Muscle of leg (tissue), 11 donors: ENCODE data around the gene SH3BGRL3. TPM values are rescaled to one million over a fixed set of nuclear protein-coding genes. Genes with fewer than 3 reads are reported as not detected.
A peak's percentile ranks its signal among the peaks of the same experiment; 100 is the strongest.

Experiments
- DNase-seq: peaks from one replicate; pipeline ENCODE4 v3.0.0; 2013
- H3K27ac ChIP-seq: one replicate; pipeline ENCODE4 v1.5.1; 2013; ENCODE audit warnings: mild to moderate bottlenecking, low read length, control low read depth
- H3K27me3 ChIP-seq: one replicate; pipeline ENCODE4 v1.6.1; 2013; ENCODE audit warnings: low read length; ENCODE audit not compliant: control insufficient read depth, insufficient read depth
- H3K36me3 ChIP-seq: one replicate; pipeline ENCODE4 v1.6.1; 2013; ENCODE audit warnings: low read length; ENCODE audit not compliant: control insufficient read depth, insufficient read depth
- H3K4me1 ChIP-seq: one replicate; pipeline ENCODE4 v1.6.1; 2013; ENCODE audit warnings: low read length; ENCODE audit not compliant: control insufficient read depth, insufficient read depth
- H3K4me3 ChIP-seq: one replicate; pipeline ENCODE4 v1.5.1; 2013; ENCODE audit warnings: low read length, control low read depth
- H3K9me3 ChIP-seq: replicated peaks from 2 replicates; pipeline ENCODE4 v1.6.1; 2013; ENCODE audit warnings: low read depth, low read length; ENCODE audit not compliant: control insufficient read depth
- WGBS: methylation state at CpG from one replicate; pipeline ENCODE4 v1.1.5; 2013; ENCODE audit warnings: missing lambda C conversion rate; ENCODE audit not compliant: insufficient coverage; 5-methylcytosine and 5-hydroxymethylcytosine counted together
- polyA plus RNA-seq, 8 donors: library from polyadenylated mRNA; unstranded; fragments of 120-200 nt; gene quantifications; one replicate each; pipeline versions ENCODE4 v1.2.1 to v1.2.3, GENCODE V29; 2013; ENCODE audit warnings: inconsistent platforms in 1 of 8, low replicate concordance in 1 of 8; ENCODE audit not compliant: insufficient read length in 8 of 8, insufficient read depth in 1 of 8
- total RNA-seq: library from RNA; stranded (reverse); fragments of 120-200 nt; gene quantifications from one replicate; pipeline ENCODE4 v1.2.4, GENCODE V29; 2013

The SH3BGRL3 gene
- total and polyA plus RNA-seq, 9 donors, result 12.2 to 85.2 (median 60.7) TPM

- peak; percentile 29 for DNase-seq
- H3K36me3 ChIP-seq, result peaks cover 43% of the 10 kb centered on the region
- H3K4me3 ChIP-seq, result no peak overlapping the region
- no peaks in the 10 kb centered on the region for H3K27me3 ChIP-seq
- WGBS, result 80% methylated on average over 2 of the region's 3 CpGs
- H3K4me1 ChIP-seq, result no peaks in the 10 kb centered on the region
- H3K27ac ChIP-seq, result no peak overlapping the region
- H3K9me3 ChIP-seq, result no peaks in the 10 kb centered on the region
Measured at GRCh38 chr1:26254404-26254803, 25.5 kb upstream of the SH3BGRL3 start.

- 75% methylated on average over 1 of the region's 2 CpGs for WGBS
- no peak overlapping the region for H3K4me3 ChIP-seq
- peaks cover 46% of the 10 kb centered on the region for H3K36me3 ChIP-seq
- no peaks in the 10 kb centered on the region for H3K9me3 ChIP-seq
- H3K27me3 ChIP-seq, result no peaks in the 10 kb centered on the region
- no peak overlapping the region for H3K27ac ChIP-seq
- no peaks in the 10 kb centered on the region for H3K4me1 ChIP-seq
- no peak for DNase-seq
Measured at GRCh38 chr1:26257222-26257621, 22.7 kb upstream of the SH3BGRL3 start.

GRCh38 chr1:26259005-26259404 lies 20.9 kb upstream of the SH3BGRL3 start:
- no peak for DNase-seq
- Histone ChIP-seq H3K27ac (no peak overlapping the region), H3K36me3 (peaks cover 50% of the 10 kb centered on the region), H3K4me3 (no peak overlapping the region), H3K9me3 (no peaks in the 10 kb centered on the region), H3K4me1 (no peaks in the 10 kb centered on the region), H3K27me3 (no peaks in the 10 kb centered on the region)
- WGBS, result 100% methylated on average over 1 of the region's 2 CpGs

- Histone ChIP-seq H3K27ac (no peak overlapping the region), H3K9me3 (no peaks in the 10 kb centered on the region)
- WGBS, result 89% methylated on average over 5 of the region's 5 CpGs
Measured at GRCh38 chr1:26259578-26259977, 20.3 kb upstream of the SH3BGRL3 start.

GRCh38 chr1:26263212-26263611 lies 16.7 kb upstream of the SH3BGRL3 start:
- 100% methylated on average over 5 of the region's 5 CpGs for WGBS
- Histone ChIP-seq H3K27me3 (no peaks in the 10 kb centered on the region), H3K36me3 (peaks cover 40% of the 10 kb centered on the region), H3K4me1 (no peaks in the 10 kb centered on the region), H3K27ac (no peak overlapping the region), H3K4me3 (no peak overlapping the region), H3K9me3 (no peaks in the 10 kb centered on the region)
- no peak for DNase-seq

More at GRCh38 chr1:26259578-26259977, 20.3 kb upstream of the SH3BGRL3 start:
- no peaks in the 10 kb centered on the region for H3K4me1 ChIP-seq
- no peaks in the 10 kb centered on the region for H3K27me3 ChIP-seq
- peak; percentile 36 for DNase-seq
- H3K4me3 ChIP-seq, result no peak overlapping the region
- peaks cover 51% of the 10 kb centered on the region for H3K36me3 ChIP-seq

- H3K4me1 ChIP-seq, result no peaks in the 10 kb centered on the region
- peaks cover 41% of the 10 kb centered on the region for H3K36me3 ChIP-seq
- H3K4me3 ChIP-seq, result no peak overlapping the region
- H3K9me3 ChIP-seq, result peaks cover 4% of the 10 kb centered on the region
- H3K27me3 ChIP-seq, result no peaks in the 10 kb centered on the region
- no peak for DNase-seq
- no peak overlapping the region for H3K27ac ChIP-seq
- WGBS, result no CpG with 5 or more reads among the region's 1 CpG
Measured at GRCh38 chr1:26265405-26265804, 14.5 kb upstream of the SH3BGRL3 start.

- no peak overlapping the region for H3K27ac ChIP-seq
Measured at GRCh38 chr1:26268290-26269197, 11.3 kb upstream of the SH3BGRL3 start.

GRCh38 chr1:26269198-26269550 lies 10.7 kb upstream of the SH3BGRL3 start:
- Histone ChIP-seq H3K36me3 (peaks cover 57% of the 10 kb centered on the region), H3K9me3 (peaks cover 4% of the 10 kb centered on the region), H3K4me1 (no peaks in the 10 kb centered on the region), H3K4me3 (no peak overlapping the region), H3K27ac (no peak overlapping the region), H3K27me3 (no peaks in the 10 kb centered on the region)
- no peak for DNase-seq
- 100% methylated on average over 1 of the region's 4 CpGs for WGBS

More at GRCh38 chr1:26268290-26269197, 11.3 kb upstream of the SH3BGRL3 start:
- DNase-seq, result no peak
- Histone ChIP-seq H3K27me3 (no peaks in the 10 kb centered on the region), H3K4me1 (no peaks in the 10 kb centered on the region), H3K4me3 (no peak overlapping the region), H3K9me3 (peaks cover 4% of the 10 kb centered on the region), H3K36me3 (peaks cover 57% of the 10 kb centered on the region)
- 94% methylated on average over 9 of the region's 9 CpGs for WGBS

GRCh38 chr1:26274801-26275425 lies 5.0 kb upstream of the SH3BGRL3 start:
- peaks cover 33% of the 10 kb centered on the region for H3K4me1 ChIP-seq
- H3K36me3 ChIP-seq, result peaks cover 53% of the 10 kb centered on the region
- no peaks in the 10 kb centered on the region for H3K9me3 ChIP-seq
- no peak overlapping the region for H3K4me3 ChIP-seq
- H3K27ac ChIP-seq, result no peak overlapping the region
- DNase-seq, result no peak
- H3K27me3 ChIP-seq, result no peaks in the 10 kb centered on the region
- WGBS, result 43% methylated on average over 2 of the region's 11 CpGs

- Histone ChIP-seq H3K4me3 (no peak overlapping the region), H3K27me3 (no peaks in the 10 kb centered on the region), H3K27ac (peak overlapping the region; percentile 72), H3K36me3 (peaks cover 46% of the 10 kb centered on the region), H3K9me3 (no peaks in the 10 kb centered on the region), H3K4me1 (peaks cover 38% of the 10 kb centered on the region)
- no CpG with 5 or more reads among the region's 3 CpGs for WGBS
- DNase-seq, result peak; percentile 93
Measured at GRCh38 chr1:26275580-26276431, 4.1 kb upstream of the SH3BGRL3 start.
